ENCODE data around the gene ELP1. TPM values are rescaled to one million over a fixed set of nuclear protein-coding genes. Genes with fewer than 3 reads are reported as not detected.

The ELP1 gene
- total and polyA plus RNA-seq, 2 of the 4 experiments (the other 2 are of a cell fraction) = 20.0 to 43.2 TPM

DNA sequence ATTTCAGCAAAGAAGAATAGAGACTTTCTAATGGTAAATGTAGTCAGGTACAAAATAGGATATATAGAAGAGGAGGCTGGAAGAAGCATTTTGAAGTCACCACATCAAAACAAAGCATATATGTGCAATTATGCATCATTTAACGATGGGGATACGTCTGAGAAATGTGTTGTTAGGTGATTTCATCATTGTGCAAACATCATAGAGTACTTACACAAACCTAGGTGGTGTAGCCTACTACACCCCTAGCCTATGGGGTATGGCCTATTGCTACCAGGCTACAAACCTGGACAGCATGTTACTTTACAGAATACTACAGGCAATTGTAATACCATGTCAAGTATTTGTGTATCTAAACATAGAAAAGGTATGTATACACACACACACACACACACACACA is 28.4 kb downstream of the ELP1 start:
- H4K8ac ChIP-seq (ENCODE audit: low read depth in 2 of 2, low read length in 2 of 2) = no peak overlapping the region
- no peak overlapping the region for H3K4ac ChIP-seq (ENCODE audit: low read depth, low read length)
- H3K23ac ChIP-seq (ENCODE audit: low read depth, low read length) = no peak overlapping the region
- H4K5ac ChIP-seq (ENCODE audit: low read depth, low read length) = no peak overlapping the region
- H3K9ac ChIP-seq (ENCODE audit: low read depth, low read length) = no peak overlapping the region
- H3K79me1 ChIP-seq (ENCODE audit: low read depth in 1 of 2, low read length in 2 of 2) = no peaks in the 10 kb centered on the region
- no peak overlapping the region for H2BK5ac ChIP-seq (ENCODE audit: low read depth, low read length, poor library complexity, severe bottlenecking)
- H3K18ac ChIP-seq (ENCODE audit: low read depth, low read length) = no peak overlapping the region
- no peaks in the 10 kb centered on the region for H4K20me1 ChIP-seq (ENCODE audit: insufficient read depth, low read length)
- no peaks in the 10 kb centered on the region for H3K9me3 ChIP-seq (ENCODE audit: control insufficient read depth, insufficient read depth, low read length)
- H3K14ac ChIP-seq (replicated peaks; ENCODE audit: low read depth, low read length) = no peak overlapping the region
- in situ Hi-C loops (cut with MboI; ENCODE audit: low sequenced_read_pairs) (no loop called here), dilution Hi-C loops (cut with HindIII; ENCODE audit: low sequenced_read_pairs, unreplicated experiment) (no loop called here), intact Hi-C loops (cut with micrococcal nuclease) (no loop called here)
- no peak overlapping the region for H3K4me3 ChIP-seq (ENCODE audit: insufficient read depth, low read depth, low read length)
- WGBS, 2 experiments (ENCODE audit: extremely low coverage in 2 of 2, insufficient read length in 1 of 2) = no CpG with 5 or more reads among the region's 2 CpGs
- no peak overlapping the region for H2BK20ac ChIP-seq (ENCODE audit: low read depth, low read length)
- DNase-seq (no peak), ATAC-seq (ENCODE audit: low read depth) (no peak)
- no peaks in the 10 kb centered on the region for H3K27me3 ChIP-seq (ENCODE audit: control insufficient read depth, insufficient read depth, low read length)
- H3K56ac ChIP-seq (ENCODE audit: extremely low read depth, insufficient read depth, low read length) = no peak overlapping the region
- TF ChIP-seq POLR2A (IDR thresholded peaks at IDR 0.05; ENCODE audit: low read depth, low read length) (no peak), RAD21 (IDR thresholded peaks at IDR 0.05; ENCODE audit: low read length) (no peak), MAZ (IDR thresholded peaks at IDR 0.05; ENCODE audit: borderline replicate concordance, low read depth, low read length) (no peak), MAFK (IDR thresholded peaks at IDR 0.05; ENCODE audit: low read depth, low read length) (no peak), NFE2L2 (IDR thresholded peaks at IDR 0.05; ENCODE audit: low read depth, low read length) (no peak), RCOR1 (IDR thresholded peaks at IDR 0.05; ENCODE audit: insufficient replicate concordance, low read length) (no peak), RFX5 (IDR thresholded peaks at IDR 0.05; ENCODE audit: low read depth, low read length) (no peak), FOS (IDR thresholded peaks at IDR 0.05; ENCODE audit: low read depth, low read length) (no peak), MXI1 (IDR thresholded peaks at IDR 0.05; ENCODE audit: borderline replicate concordance, low read depth, low read length) (no peak), CHD1 (IDR thresholded peaks at IDR 0.05; ENCODE audit: low read depth, low read length) (no peak), BHLHE40 (IDR thresholded peaks at IDR 0.05; ENCODE audit: low read depth, low read length) (no peak), SMC3 (IDR thresholded peaks at IDR 0.05; ENCODE audit: low read depth, low read length) (no peak), CEBPB (IDR thresholded peaks at IDR 0.05; ENCODE audit: low read depth, low read length) (no peak)
- TF ChIP-seq, protein P1, sequence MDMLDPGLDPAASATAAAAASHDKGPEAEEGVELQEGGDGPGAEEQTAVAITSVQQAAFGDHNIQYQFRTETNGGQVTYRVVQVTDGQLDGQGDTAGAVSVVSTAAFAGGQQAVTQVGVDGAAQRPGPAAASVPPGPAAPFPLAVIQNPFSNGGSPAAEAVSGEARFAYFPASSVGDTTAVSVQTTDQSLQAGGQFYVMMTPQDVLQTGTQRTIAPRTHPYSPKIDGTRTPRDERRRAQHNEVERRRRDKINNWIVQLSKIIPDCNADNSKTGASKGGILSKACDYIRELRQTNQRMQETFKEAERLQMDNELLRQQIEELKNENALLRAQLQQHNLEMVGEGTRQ (IDR thresholded peaks at IDR 0.05; ENCODE audit: low read depth, low read length) = no peak
- TF ChIP-seq, protein P2, sequence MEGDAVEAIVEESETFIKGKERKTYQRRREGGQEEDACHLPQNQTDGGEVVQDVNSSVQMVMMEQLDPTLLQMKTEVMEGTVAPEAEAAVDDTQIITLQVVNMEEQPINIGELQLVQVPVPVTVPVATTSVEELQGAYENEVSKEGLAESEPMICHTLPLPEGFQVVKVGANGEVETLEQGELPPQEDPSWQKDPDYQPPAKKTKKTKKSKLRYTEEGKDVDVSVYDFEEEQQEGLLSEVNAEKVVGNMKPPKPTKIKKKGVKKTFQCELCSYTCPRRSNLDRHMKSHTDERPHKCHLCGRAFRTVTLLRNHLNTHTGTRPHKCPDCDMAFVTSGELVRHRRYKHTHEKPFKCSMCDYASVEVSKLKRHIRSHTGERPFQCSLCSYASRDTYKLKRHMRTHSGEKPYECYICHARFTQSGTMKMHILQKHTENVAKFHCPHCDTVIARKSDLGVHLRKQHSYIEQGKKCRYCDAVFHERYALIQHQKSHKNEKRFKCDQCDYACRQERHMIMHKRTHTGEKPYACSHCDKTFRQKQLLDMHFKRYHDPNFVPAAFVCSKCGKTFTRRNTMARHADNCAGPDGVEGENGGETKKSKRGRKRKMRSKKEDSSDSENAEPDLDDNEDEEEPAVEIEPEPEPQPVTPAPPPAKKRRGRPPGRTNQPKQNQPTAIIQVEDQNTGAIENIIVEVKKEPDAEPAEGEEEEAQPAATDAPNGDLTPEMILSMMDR (conservative IDR thresholded peaks at IDR 0.05; ENCODE audit: low read depth, low read length) = no peak
- TF ChIP-seq, protein P3, sequence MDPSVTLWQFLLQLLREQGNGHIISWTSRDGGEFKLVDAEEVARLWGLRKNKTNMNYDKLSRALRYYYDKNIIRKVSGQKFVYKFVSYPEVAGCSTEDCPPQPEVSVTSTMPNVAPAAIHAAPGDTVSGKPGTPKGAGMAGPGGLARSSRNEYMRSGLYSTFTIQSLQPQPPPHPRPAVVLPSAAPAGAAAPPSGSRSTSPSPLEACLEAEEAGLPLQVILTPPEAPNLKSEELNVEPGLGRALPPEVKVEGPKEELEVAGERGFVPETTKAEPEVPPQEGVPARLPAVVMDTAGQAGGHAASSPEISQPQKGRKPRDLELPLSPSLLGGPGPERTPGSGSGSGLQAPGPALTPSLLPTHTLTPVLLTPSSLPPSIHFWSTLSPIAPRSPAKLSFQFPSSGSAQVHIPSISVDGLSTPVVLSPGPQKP (IDR thresholded peaks at IDR 0.05; ENCODE audit: borderline replicate concordance, low read depth, low read length) = no peak
- POLR2A ChIA-PET (ENCODE audit: unreplicated experiment) = no interaction called here
- no peak overlapping the region for H2AK5ac ChIP-seq (ENCODE audit: low read depth, low read length)
- peaks cover 39% of the 10 kb centered on the region for H3K36me3 ChIP-seq (ENCODE audit: control insufficient read depth, insufficient read depth, low read length)
- BruUV-seq (replicated peaks) = no TSS peak
- H2BK120ac ChIP-seq (ENCODE audit: low read depth, low read length) = no peak overlapping the region
- H2AK9ac ChIP-seq (replicated peaks; ENCODE audit: low read depth, low read length, poor library complexity) = no peak overlapping the region
- no peak overlapping the region for H2BK15ac ChIP-seq (ENCODE audit: low read depth, low read length)
- H3K9me1 ChIP-seq (ENCODE audit: insufficient read depth, low read length) = no peaks in the 10 kb centered on the region
- H4K91ac ChIP-seq (ENCODE audit: insufficient read depth, low read depth, low read length) = no peak overlapping the region
- H3K4me2 ChIP-seq (ENCODE audit: low read depth, low read length) = no peak overlapping the region
- CTCF ChIA-PET = no interaction called here
- no peak overlapping the region for H3K27ac ChIP-seq (ENCODE audit: insufficient read depth, low read length)
- H2AFZ ChIP-seq (replicated peaks; ENCODE audit: low read length, poor library complexity) = no peak overlapping the region
- no peaks in the 10 kb centered on the region for H3K4me1 ChIP-seq (ENCODE audit: control insufficient read depth, insufficient read depth, low read length)
